ENCODE results near the gene ABCB1.

The ABCB1 gene

DNA sequence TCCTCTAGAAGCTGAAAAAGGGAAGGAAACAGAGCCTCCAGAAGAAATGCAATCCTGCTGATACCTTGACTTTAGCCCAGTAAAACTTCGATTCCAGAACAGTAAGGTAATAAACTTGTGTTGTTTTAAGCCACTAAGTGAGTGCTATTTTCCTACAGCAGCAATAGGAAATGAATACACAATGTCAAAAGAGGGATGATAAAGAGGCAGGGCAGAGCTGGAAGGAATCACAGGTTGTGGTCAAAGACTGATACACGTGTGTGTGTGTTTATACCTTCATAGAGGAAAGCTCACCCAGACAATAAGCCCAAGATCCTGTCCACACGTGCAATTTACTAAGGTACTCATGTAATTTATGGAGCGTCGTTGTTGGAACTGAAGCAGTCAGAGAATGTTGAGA lies 9.5 kb downstream of the ABCB1 start:
- Mint-ChIP-seq H3K27ac (no peak overlapping the region), H3K4me1 (no peaks in the 10 kb centered on the region), H3K36me3 (ENCODE audit: low read depth) (no peaks in the 10 kb centered on the region), H3K9me3 (no peaks in the 10 kb centered on the region), H3K4me3 (no peak overlapping the region), H3K27me3 (ENCODE audit: low read depth, poor library complexity) (no peaks in the 10 kb centered on the region)
- no peak for DNase-seq
- TF ChIP-seq, protein P1, sequence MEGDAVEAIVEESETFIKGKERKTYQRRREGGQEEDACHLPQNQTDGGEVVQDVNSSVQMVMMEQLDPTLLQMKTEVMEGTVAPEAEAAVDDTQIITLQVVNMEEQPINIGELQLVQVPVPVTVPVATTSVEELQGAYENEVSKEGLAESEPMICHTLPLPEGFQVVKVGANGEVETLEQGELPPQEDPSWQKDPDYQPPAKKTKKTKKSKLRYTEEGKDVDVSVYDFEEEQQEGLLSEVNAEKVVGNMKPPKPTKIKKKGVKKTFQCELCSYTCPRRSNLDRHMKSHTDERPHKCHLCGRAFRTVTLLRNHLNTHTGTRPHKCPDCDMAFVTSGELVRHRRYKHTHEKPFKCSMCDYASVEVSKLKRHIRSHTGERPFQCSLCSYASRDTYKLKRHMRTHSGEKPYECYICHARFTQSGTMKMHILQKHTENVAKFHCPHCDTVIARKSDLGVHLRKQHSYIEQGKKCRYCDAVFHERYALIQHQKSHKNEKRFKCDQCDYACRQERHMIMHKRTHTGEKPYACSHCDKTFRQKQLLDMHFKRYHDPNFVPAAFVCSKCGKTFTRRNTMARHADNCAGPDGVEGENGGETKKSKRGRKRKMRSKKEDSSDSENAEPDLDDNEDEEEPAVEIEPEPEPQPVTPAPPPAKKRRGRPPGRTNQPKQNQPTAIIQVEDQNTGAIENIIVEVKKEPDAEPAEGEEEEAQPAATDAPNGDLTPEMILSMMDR (IDR thresholded peaks at IDR 0.05): no peak

DNA sequence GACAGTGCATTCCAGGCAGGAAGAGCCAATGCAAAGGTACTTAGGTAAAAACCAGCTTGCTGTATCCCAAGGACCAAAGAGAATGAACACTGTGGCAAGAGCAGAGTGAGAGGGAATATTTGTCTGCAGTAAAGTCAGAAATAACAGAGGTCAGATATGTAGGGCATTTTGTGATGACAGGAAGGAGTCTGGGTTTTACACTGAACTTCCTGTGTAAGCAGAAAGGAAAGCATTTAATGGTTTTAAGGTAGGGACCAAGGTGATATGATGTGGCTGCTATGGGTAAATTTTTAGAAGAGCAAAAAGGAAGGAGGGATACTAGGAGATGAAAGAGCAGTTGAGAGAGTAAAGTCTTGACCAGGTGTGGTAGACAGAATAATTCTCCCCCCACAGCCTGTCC lies 10.1 kb downstream of the ABCB1 start:
- no peaks in the 10 kb centered on the region for H3K27me3 Mint-ChIP-seq (ENCODE audit: low read depth, poor library complexity)
- no peaks in the 10 kb centered on the region for H3K36me3 Mint-ChIP-seq (ENCODE audit: low read depth)
- H3K9me3 Mint-ChIP-seq: no peaks in the 10 kb centered on the region
- H3K4me1 Mint-ChIP-seq: no peaks in the 10 kb centered on the region
- TF ChIP-seq, protein P1 (IDR thresholded peaks at IDR 0.05): no peak
- DNase-seq: no peak
- no peak overlapping the region for H3K27ac Mint-ChIP-seq
- H3K4me3 Mint-ChIP-seq: no peak overlapping the region

DNA sequence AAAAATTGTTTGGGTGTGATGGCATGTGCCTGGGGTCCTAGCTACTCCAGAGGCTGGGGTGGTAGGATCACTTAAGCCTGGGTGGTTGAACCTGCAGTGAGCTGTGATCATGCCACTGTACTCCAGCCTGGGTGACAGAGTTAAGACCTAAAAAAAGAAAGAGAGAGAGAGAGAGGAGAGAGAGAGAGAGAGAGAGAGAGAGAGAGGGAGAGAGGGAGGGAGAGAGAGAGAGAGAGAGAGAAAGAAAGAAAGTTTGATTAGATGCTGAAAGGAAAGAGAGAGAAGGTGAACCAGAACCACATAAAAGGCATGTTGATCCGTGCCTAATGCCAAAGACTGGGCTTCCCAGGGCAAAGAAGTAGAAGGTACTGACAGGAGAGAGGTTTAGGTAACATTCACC lies 11.1 kb downstream of the ABCB1 start:
- Mint-ChIP-seq H3K27ac (no peak overlapping the region), H3K4me1 (no peaks in the 10 kb centered on the region), H3K27me3 (ENCODE audit: low read depth, poor library complexity) (no peaks in the 10 kb centered on the region), H3K4me3 (no peak overlapping the region), H3K9me3 (no peaks in the 10 kb centered on the region), H3K36me3 (ENCODE audit: low read depth) (no peaks in the 10 kb centered on the region)
- no peak for DNase-seq
- TF ChIP-seq, protein P1 (IDR thresholded peaks at IDR 0.05): no peak

DNA sequence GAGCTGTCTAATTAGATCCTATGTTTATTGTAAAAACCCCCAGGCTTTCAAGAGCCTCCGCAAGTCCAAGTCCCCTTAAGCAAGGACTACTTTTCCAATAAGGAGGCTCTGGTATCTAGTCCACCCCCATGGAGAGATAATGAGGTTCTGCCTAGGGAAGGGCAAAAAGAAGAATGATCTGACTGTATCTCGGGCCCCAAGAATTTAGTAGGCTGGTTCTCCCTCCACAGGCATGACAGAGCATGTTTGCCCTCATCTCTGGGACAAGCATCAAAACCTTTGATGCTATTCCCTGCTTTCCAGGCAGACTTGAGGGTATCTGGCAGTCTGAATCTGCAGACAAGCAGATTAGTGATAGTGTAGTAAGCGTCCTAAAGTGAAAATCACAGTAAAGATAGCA lies 19.0 kb downstream of the ABCB1 start:
- H3K4me3 Mint-ChIP-seq: no peak overlapping the region
- no peaks in the 10 kb centered on the region for H3K4me1 Mint-ChIP-seq
- TF ChIP-seq, protein P1 (IDR thresholded peaks at IDR 0.05): no peak
- no peak overlapping the region for H3K27ac Mint-ChIP-seq
- no peaks in the 10 kb centered on the region for H3K27me3 Mint-ChIP-seq (ENCODE audit: low read depth, poor library complexity)
- H3K9me3 Mint-ChIP-seq: no peaks in the 10 kb centered on the region
- H3K36me3 Mint-ChIP-seq (ENCODE audit: low read depth): no peaks in the 10 kb centered on the region
- no peak for DNase-seq

DNA sequence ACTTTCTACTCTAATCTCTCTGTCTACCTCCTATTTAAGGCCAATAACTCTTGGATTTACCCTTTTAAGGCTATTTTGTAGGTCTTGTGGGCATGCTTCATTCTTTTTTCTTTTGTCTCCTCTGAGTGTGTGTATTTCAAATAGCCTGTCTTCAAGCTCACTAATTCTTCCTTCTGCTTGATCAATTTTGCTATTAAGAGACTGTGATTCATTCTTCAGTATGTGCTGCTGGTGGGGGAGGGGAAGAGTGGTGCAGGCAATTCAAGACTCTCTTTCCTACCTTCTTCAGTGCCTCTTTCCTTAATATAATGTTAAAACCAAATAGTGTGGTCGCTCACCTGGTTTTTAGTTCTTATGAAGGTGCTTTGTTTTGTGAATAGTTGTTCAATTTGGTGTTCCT lies 20.0 kb downstream of the ABCB1 start:
- Mint-ChIP-seq H3K4me3 (no peak overlapping the region), H3K9me3 (no peaks in the 10 kb centered on the region), H3K27ac (no peak overlapping the region), H3K4me1 (no peaks in the 10 kb centered on the region), H3K27me3 (ENCODE audit: low read depth, poor library complexity) (no peaks in the 10 kb centered on the region), H3K36me3 (ENCODE audit: low read depth) (no peaks in the 10 kb centered on the region)
- TF ChIP-seq, protein P1 (IDR thresholded peaks at IDR 0.05): no peak
- DNase-seq: no peak

DNA sequence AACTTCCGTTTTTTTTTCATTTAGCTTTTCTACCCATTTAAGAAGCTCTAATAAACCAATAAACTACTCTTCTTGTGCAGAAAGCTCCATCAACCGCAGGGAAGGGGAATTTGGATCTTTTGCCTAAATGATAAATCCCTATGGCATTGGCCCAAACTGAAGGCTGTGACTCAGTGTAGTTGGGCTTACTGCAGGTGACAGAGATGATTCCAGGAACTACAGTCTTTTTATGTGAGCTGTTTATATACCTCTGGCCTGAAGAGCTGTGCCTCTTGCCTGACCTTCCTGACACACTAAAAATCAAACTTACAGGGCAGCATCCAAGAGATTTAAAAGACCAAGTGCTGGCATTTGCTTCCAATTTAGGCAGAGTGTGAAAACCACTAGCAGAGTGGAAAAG lies 25.2 kb downstream of the ABCB1 start:
- TF ChIP-seq, protein P1 (IDR thresholded peaks at IDR 0.05): no peak
- no peak for DNase-seq
- no peak overlapping the region for H3K27ac Mint-ChIP-seq
- H3K36me3 Mint-ChIP-seq (ENCODE audit: low read depth): no peaks in the 10 kb centered on the region
- H3K4me3 Mint-ChIP-seq: no peak overlapping the region
- H3K27me3 Mint-ChIP-seq (ENCODE audit: low read depth, poor library complexity): no peaks in the 10 kb centered on the region
- H3K4me1 Mint-ChIP-seq: no peaks in the 10 kb centered on the region
- no peaks in the 10 kb centered on the region for H3K9me3 Mint-ChIP-seq

All from nephron progenitor cell (in vitro differentiated cells).